HG03039 (cell line): ENCODE results near the gene LGALS1.

Source experiments
- ATAC-seq: cut with Tn5 transposase; IDR thresholded peaks from one replicate; pipeline ENCODE4 v1.9.1; 2021; ENCODE audit warnings: mild to moderate bottlenecking, moderate library complexity; ENCODE audit not compliant: unreplicated experiment

The LGALS1 gene

GRCh38 chr22:37674951-37675929, at the start of gene LGALS1:
Gene LGALS1 (plus strand): TSS chr22:37675636. CDS start chr22:37675703, 67 bp downstream.
- ATAC-seq = peak; percentile 38

GRCh38 chr22:37625737-37626136, 49.7 kb upstream of the LGALS1 start:
- no peak for ATAC-seq

- no peak for ATAC-seq
Observed at GRCh38 chr22:37626144-37626543, 49.3 kb upstream of the LGALS1 start.

GRCh38 chr22:37626556-37627075, 48.8 kb upstream of the LGALS1 start:
- no peak for ATAC-seq

GRCh38 chr22:37627121-37627520, 48.3 kb upstream of the LGALS1 start:
- ATAC-seq = no peak

GRCh38 chr22:37627545-37627944, 47.9 kb upstream of the LGALS1 start:
- no peak for ATAC-seq

GRCh38 chr22:37628830-37629229, 46.6 kb upstream of the LGALS1 start:
- ATAC-seq = no peak

- no peak for ATAC-seq
Observed at GRCh38 chr22:37629928-37630327, 45.5 kb upstream of the LGALS1 start.

- no peak for ATAC-seq
Observed at GRCh38 chr22:37630839-37631435, 44.5 kb upstream of the LGALS1 start.

- ATAC-seq = no peak
Observed at GRCh38 chr22:37631448-37632173, 43.8 kb upstream of the LGALS1 start.

GRCh38 chr22:37632174-37633088, 43.0 kb upstream of the LGALS1 start:
- ATAC-seq = no peak

GRCh38 chr22:37633089-37633624, 42.3 kb upstream of the LGALS1 start:
- peak; percentile 46 for ATAC-seq

- ATAC-seq = peak; percentile 40
Observed at GRCh38 chr22:37633625-37634416, 41.6 kb upstream of the LGALS1 start.

GRCh38 chr22:37634417-37634924, 41.0 kb upstream of the LGALS1 start:
- no peak for ATAC-seq

- ATAC-seq = no peak
Observed at GRCh38 chr22:37635157-37635556, 40.3 kb upstream of the LGALS1 start.

GRCh38 chr22:37636186-37636948, 39.1 kb upstream of the LGALS1 start:
- no peak for ATAC-seq

- no peak for ATAC-seq
Observed at GRCh38 chr22:37636949-37637273, 38.5 kb upstream of the LGALS1 start.

GRCh38 chr22:37638391-37639069, 36.9 kb upstream of the LGALS1 start:
- no peak for ATAC-seq
